Heart left ventricle (tissue), 16 donors: Measurements from ENCODE around the gene TMEM145. TPM values are rescaled to one million over a fixed set of nuclear protein-coding genes. Genes with fewer than 3 reads are reported as not detected.
"Not testable (repeated sequence)": the region's sequence is repeated elsewhere in the genome, so short reads cannot be mapped to it uniquely, and the experiment has no call there.

ENCODE experiments used
- ATAC-seq, 4 donors: fragments of 200-7000 bp; cut with Tn5 transposase; one replicate each; pipeline ENCODE4 v1.9.1; 2020 to 2022; ENCODE audit warnings: moderate library complexity in 4 of 4, mild to moderate bottlenecking in 3 of 4, moderate number of reproducible peaks in 1 of 4
- DNase-seq, 5 donors: peaks; one replicate each; pipeline ENCODE4 v3.0.0-alpha.2; 2020
- H3K27ac ChIP-seq, 12 donors: fragments of 200-600 bp; sonication (generic) in 4 of 12; one replicate each; pipeline versions ENCODE4 v1.5.0 to v1.8.0; 2016 to 2022; ENCODE audit warnings: mild to moderate bottlenecking in 2 of 12
- H3K27me3 ChIP-seq, 9 donors: fragments of 200-600 bp; sonication (generic) in 2 of 9; one replicate each; pipeline versions ENCODE4 v1.5.1 to v1.8.0; 2016 to 2022; ENCODE audit warnings: mild to moderate bottlenecking in 3 of 9
- H3K36me3 ChIP-seq, 9 donors: fragments of 200-600 bp; sonication (generic) in 2 of 9; one replicate each; pipeline versions ENCODE4 v1.5.0 to v1.8.0; 2018 to 2022; ENCODE audit warnings: mild to moderate bottlenecking in 2 of 9
- H3K4me1 ChIP-seq, 12 donors: fragments of 200-600 bp; sonication (generic) in 4 of 12; one replicate each; pipeline versions ENCODE4 v1.5.0 to v1.8.0; 2016 to 2022; ENCODE audit warnings: mild to moderate bottlenecking in 3 of 12
- H3K4me3 ChIP-seq, 12 donors: fragments of 200-600 bp; sonication (generic) in 4 of 12; one replicate each; pipeline versions ENCODE4 v1.5.0 to v1.8.0; 2017 to 2022; ENCODE audit warnings: mild to moderate bottlenecking in 9 of 12, moderate library complexity in 4 of 12
- H3K9me3 ChIP-seq, 12 donors: fragments of 200-600 bp; sonication (generic) in 4 of 12; one replicate each; pipeline versions ENCODE4 v1.5.0 to v1.8.0; 2016 to 2022; ENCODE audit warnings: mild to moderate bottlenecking in 1 of 12
- POLR2A ChIP-seq, 2 donors: fragments of 450-650 bp; IDR thresholded peaks; one replicate each; pipeline ENCODE4 v1.6.1; 2017; ENCODE audit warnings: antibody characterized with exemption in 2 of 2, mild to moderate bottlenecking in 2 of 2, moderate library complexity in 2 of 2
- WGBS, 4 donors: extraction: QIAGEN DNeasy Blood & Tissue Kit in 2 of 4; methylation state at CpG; one replicate each; pipeline versions ENCODE4 v1.1.5 to v1.1.7; 2013 to 2018; 5-methylcytosine and 5-hydroxymethylcytosine counted together
- intact Hi-C, 10 donors: fragments of 100-400 bp; cut with DNase I; formaldehyde crosslinking; loops; one replicate each; pipeline versions ENCODE4 v1.11.1 to v1.14.2; 2022
- polyA plus RNA-seq, 2 donors: library from polyadenylated mRNA; stranded (reverse); fragments of 200-250 nt; gene quantifications; one replicate each; pipeline ENCODE4 v1.2.3, GENCODE V29; 2013
- total RNA-seq, 9 donors: library from RNA; depleted of rRNA in 2 of 9; stranded (reverse); fragments of >200 nt in 2 of 9; fragmentation: NEBNext Ultra II Directional in 3 of 9; extraction: Animal tissue kit (Norgen Biotek cat#: 25700) in 3 of 9; gene quantifications; one replicate each; pipeline versions ENCODE4 v1.1.0 to v1.2.4, GENCODE V29; 2016 to 2023
- TF ChIP-seq, protein P1 (sequence below), 12 donors: fragments of 200-600 bp; sonication (generic) in 4 of 12; IDR thresholded peaks; one replicate each; pipeline versions ENCODE4 v1.5.0 to v1.8.0; 2018 to 2022; ENCODE audit warnings: antibody characterized with exemption in 12 of 12, mild to moderate bottlenecking in 5 of 12
- donor health status: ischemic (EF 13 %, LVEDD 7.1; RV severe dilation, severe dysfunction).
- donor health status: healthy with polysubstance abuse.
- donor health status: DM: no; HTN: yes; CAD: no.
- donor health status: DM: no; HTN: no; CAD: no.
- donor health status: ischemic (EF 25% LVEDD 6.9; RV normal size, moderate dysfunction).
- donor health status: ischemic (EF 25% LVEDD 5.7; RV mildly dilated, moderate dysfunction).
- donor health status: healthy.
- donor health status: DM: yes; HTN: yes; CAD: no.
- donor health status: ischemic (EF 35%, LVEDD 5.7; RV mildly dilated, moderate dysfunction).
- donor health status: nonischemic (EF 11% LVEDD 7.7; RV severe dilation, severe dysfunction).
- donor health status: DM: yes; HTN: yes; CAD: no.
- donor health status: PGD.
- donor health status: ischemic (EF 29% LVEDD 5.4; RV normal size, mild dysfunction).
- donor health status: nonischemic (EF 23%, LVEDD 6.1; RV moderate dilation, normal function).

The TMEM145 gene
- total and polyA plus RNA-seq, 11 donors, result 0.11 to 0.27 (median 0.17) TPM; not detected in 7

DNA sequence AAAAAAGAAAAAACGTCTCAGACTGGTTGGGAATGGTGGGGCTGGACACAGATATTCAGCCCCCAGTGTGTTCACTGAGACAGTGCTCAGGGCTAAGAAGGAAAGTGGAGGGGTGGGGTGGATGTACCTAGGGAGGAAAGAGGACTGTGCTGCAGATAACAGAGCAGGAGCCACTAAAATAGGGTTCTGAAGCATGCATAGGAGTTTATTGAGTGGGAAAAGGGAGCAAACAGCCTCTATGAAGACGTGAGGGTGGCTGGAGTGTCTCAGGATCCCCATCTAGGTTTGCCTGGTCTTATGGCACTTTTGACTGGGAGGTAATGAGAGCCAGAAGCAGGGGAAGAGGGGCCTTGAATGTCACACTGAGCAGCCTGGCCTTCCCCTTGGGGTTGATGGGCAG, 15.7 kb downstream of the TMEM145 start:
- intact Hi-C loops, result loop anchor here in 5 of 10 donors (5.0 to 10.0 kb wide), 3 partner anchors 73 to 197 kb away; partner anchors contain the start of gene POU2F2 (in 4 of the 5)
- no peak for TF ChIP-seq POLR2A (IDR thresholded peaks at IDR 0.05)
- TF ChIP-seq, protein P1, sequence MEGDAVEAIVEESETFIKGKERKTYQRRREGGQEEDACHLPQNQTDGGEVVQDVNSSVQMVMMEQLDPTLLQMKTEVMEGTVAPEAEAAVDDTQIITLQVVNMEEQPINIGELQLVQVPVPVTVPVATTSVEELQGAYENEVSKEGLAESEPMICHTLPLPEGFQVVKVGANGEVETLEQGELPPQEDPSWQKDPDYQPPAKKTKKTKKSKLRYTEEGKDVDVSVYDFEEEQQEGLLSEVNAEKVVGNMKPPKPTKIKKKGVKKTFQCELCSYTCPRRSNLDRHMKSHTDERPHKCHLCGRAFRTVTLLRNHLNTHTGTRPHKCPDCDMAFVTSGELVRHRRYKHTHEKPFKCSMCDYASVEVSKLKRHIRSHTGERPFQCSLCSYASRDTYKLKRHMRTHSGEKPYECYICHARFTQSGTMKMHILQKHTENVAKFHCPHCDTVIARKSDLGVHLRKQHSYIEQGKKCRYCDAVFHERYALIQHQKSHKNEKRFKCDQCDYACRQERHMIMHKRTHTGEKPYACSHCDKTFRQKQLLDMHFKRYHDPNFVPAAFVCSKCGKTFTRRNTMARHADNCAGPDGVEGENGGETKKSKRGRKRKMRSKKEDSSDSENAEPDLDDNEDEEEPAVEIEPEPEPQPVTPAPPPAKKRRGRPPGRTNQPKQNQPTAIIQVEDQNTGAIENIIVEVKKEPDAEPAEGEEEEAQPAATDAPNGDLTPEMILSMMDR (IDR thresholded peaks at IDR 0.05), result no peak
- Histone ChIP-seq H3K9me3 (no peaks in the 10 kb centered on the region), H3K27ac (no peak overlapping the region), H3K4me1 (peaks cover 2 to 54% (median 24%) of the 10 kb centered on the region in 12 donors), H3K27me3 (peaks cover 10 to 12% (median 11%) of the 10 kb centered on the region in 9 donors), H3K36me3 (peaks cover 0 to 4% (median 0%) of the 10 kb centered on the region in 9 donors), H3K4me3 (no peak overlapping the region)
- WGBS, 4 donors, result 73 to 87% (median 78%) methylated on average over 2 of the region's 2 CpGs
- no peak for ATAC-seq
- DNase-seq, result no peak

DNA sequence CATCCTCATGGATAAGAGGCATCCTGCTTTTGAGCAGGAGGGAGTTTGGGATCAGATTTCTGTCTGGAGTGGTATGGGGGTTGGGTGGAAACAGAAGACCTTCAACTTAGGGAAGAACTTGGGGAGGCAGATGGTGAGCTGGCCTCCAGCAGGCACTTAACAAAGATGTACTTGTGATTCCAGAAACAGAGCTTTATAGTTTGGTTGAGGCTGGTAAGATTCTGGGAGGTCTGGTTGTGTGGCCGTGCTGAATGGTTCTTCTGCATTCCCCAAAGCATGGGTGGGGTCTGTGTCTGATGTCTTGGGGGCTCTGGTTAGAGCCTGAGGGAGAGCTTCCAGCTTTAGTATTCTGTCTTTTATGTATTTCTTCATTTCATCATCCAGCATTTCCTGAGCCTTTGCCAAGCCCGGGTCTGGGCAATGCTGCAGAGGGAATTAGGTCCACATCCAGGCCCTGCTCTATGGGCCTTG, 17.2 kb downstream of the TMEM145 start:
- Histone ChIP-seq H3K4me1 (peaks cover 2 to 42% (median 15%) of the 10 kb centered on the region in 12 donors), H3K36me3 (peaks cover 0 to 9% (median under 1%) of the 10 kb centered on the region in 9 donors), H3K4me3 (no peak overlapping the region), H3K27ac (no peak overlapping the region), H3K9me3 (no peaks in the 10 kb centered on the region), H3K27me3 (no peaks in the 10 kb centered on the region)
- intact Hi-C loops, result no loop called here
- 52 to 72% (median 60%) methylated on average over 2 of the region's 2 CpGs for WGBS, 4 donors
- no peak for DNase-seq
- no peak for ATAC-seq
- TF ChIP-seq, protein P1 (IDR thresholded peaks at IDR 0.05), result no peak
- TF ChIP-seq POLR2A (IDR thresholded peaks at IDR 0.05), result no peak

DNA sequence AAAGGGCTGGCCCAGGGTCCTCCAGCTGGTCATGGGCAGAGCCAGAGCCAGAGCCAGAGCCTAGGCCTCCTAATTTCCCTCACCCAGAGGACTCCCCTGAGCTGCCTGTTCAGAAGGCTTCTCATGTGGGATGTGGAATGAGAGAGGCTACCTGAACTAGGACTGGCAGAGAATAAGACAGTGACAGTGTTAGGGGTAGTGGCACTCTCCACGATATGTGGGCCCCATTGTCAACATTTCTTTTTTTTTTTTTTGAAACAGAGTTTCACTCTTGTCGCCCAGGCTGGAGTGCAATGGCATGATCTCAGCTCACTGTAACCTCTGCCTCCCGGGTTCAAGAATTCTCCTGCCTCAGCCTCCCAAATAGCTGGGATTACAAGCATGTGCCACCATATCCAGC, 18.2 kb downstream of the TMEM145 start:
- H3K27me3 ChIP-seq, ATAC-seq, DNase-seq, intact Hi-C loops, H3K9me3 ChIP-seq, H3K4me3 ChIP-seq: not testable (repeated sequence)
- peaks cover 0 to 19% (median 5%) of the 10 kb centered on the region in 9 donors for H3K36me3 ChIP-seq
- 86 to 89% (median 87%) methylated on average over 3 of the region's 3 CpGs for WGBS, 4 donors
- peak overlapping the region in 1 of 12 donors; percentile 19 for H3K27ac ChIP-seq
- H3K4me1 ChIP-seq, result peaks cover 0 to 37% (median 13%) of the 10 kb centered on the region in 12 donors

DNA sequence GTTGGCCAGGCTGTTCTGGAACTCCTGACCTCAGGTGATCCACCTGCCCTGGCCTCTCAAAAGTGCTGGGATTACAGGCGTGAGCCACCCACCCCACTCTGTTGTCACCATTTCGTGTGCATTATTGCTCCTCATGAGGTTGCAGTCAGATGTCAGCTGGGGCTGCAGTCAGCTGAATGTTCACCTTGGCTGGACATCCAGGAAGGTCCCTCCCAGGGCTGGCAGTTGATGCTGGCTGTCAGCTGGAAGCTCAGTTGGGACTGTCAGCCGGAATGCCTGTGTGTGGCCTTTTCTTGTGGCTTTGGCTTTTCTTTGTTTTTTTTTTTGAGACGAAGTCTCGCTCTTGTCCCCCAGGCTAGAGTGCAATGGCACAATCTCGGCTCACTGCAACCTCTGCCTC, 18.9 kb downstream of the TMEM145 start:
- WGBS, 4 donors, result 72 to 81% (median 76%) methylated on average over 6 of the region's 6 CpGs
- no peaks in the 10 kb centered on the region for H3K27me3 ChIP-seq
- H3K4me3 ChIP-seq, result no peak overlapping the region
- intact Hi-C loops, result no loop called here
- peak overlapping the region in 1 of 12 donors; percentile 19 for H3K27ac ChIP-seq
- peaks cover 0 to 27% (median 12%) of the 10 kb centered on the region in 9 donors for H3K36me3 ChIP-seq
- ATAC-seq (peak in 2 of 4 donors; percentile 27 to 43), DNase-seq (peak in 1 of 5 donors; percentile 62)
- no peaks in the 10 kb centered on the region for H3K9me3 ChIP-seq
- TF ChIP-seq POLR2A (IDR thresholded peaks at IDR 0.05), result no peak
- TF ChIP-seq, protein P1 (IDR thresholded peaks at IDR 0.05), result no peak
- H3K4me1 ChIP-seq, result peaks cover 0 to 30% (median 6%) of the 10 kb centered on the region in 12 donors

DNA sequence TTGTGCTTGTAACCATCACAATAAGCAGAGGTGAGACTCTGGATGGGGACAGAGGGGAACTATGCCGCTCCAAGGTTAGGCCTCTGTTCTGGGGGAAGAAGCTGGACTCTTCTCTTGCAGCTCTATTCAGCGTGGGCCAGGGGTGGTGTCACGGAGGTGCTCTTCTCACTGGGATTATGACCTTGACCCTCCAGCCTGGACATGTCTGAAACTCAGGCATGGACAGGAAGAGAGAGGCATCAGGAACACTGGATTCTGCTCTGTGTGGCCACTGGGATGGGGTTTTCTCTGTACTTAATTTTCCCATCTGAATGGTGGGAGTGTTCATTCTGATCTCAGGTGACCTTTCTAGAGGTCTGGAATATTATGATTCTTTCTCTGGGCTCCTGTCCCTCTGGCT, 19.9 kb downstream of the TMEM145 start:
- TF ChIP-seq, protein P1 (IDR thresholded peaks at IDR 0.05), result no peak
- no peak for TF ChIP-seq POLR2A (IDR thresholded peaks at IDR 0.05)
- Histone ChIP-seq H3K4me1 (peaks cover 0 to 20% (median 0%) of the 10 kb centered on the region in 12 donors), H3K4me3 (no peak overlapping the region), H3K36me3 (peaks cover 0 to 34% (median 19%) of the 10 kb centered on the region in 9 donors), H3K9me3 (no peaks in the 10 kb centered on the region), H3K27ac (no peak overlapping the region), H3K27me3 (no peaks in the 10 kb centered on the region)
- 83 to 96% (median 91%) methylated on average over 3 of the region's 3 CpGs for WGBS, 4 donors
- ATAC-seq (no peak), DNase-seq (peak in 1 of 5 donors; percentile 10)
- intact Hi-C loops, result no loop called here
